Sigmoid colon (tissue), 7 donors: ENCODE results near the gene STK25. TPM values are rescaled to one million over a fixed set of nuclear protein-coding genes. Genes with fewer than 3 reads are reported as not detected.

Experiments used
- DNase-seq: peaks from one replicate; pipeline ENCODE4 v3.0.0-alpha.2; 2019
- H3K27ac ChIP-seq, 4 donors: fragments of 200-600 bp; sonication (generic); one replicate each; pipeline ENCODE4 v1.5.1; 2016 to 2019; ENCODE audit warnings: mild to moderate bottlenecking in 1 of 4
- H3K27me3 ChIP-seq, 3 donors: fragments of 200-600 bp; sonication (generic); one replicate each; pipeline ENCODE4 v1.5.1; 2019; ENCODE audit warnings: mild to moderate bottlenecking in 1 of 3
- H3K36me3 ChIP-seq, 4 donors: fragments of 200-600 bp; sonication (generic); one replicate each; pipeline ENCODE4 v1.5.1; 2016 to 2019
- H3K4me1 ChIP-seq, 4 donors: fragments of 200-600 bp; sonication (generic); one replicate each; pipeline ENCODE4 v1.5.1; 2017 to 2019
- H3K4me3 ChIP-seq, 4 donors: fragments of 200-600 bp; sonication (generic); one replicate each; pipeline ENCODE4 v1.5.1; 2017 to 2019; ENCODE audit warnings: mild to moderate bottlenecking in 2 of 4, moderate library complexity in 1 of 4
- H3K9me3 ChIP-seq, 4 donors: fragments of 200-600 bp in 3 of 4; sonication (generic) in 3 of 4; one replicate each; pipeline versions ENCODE4 v1.5.1 to v1.6.1; 2013 to 2019
- CTCF ChIP-seq, 4 experiments: fragments of 450-650 bp in 3 of 4; fragments of 200-600 bp in 1 of 4; IDR thresholded peaks; one replicate each; pipeline ENCODE4 v1.5.1; 2016 to 2019; ENCODE audit warnings: antibody characterized with exemption in 4 of 4, mild to moderate bottlenecking in 3 of 4, moderate library complexity in 2 of 4
- EP300 ChIP-seq, 4 donors: sonication (generic); formaldehyde crosslinking; IDR thresholded peaks; one replicate each; pipeline ENCODE4 v1.6.1; 2017; ENCODE audit warnings: antibody characterized with exemption in 4 of 4
- POLR2A ChIP-seq, 2 donors: fragments of 450-650 bp; IDR thresholded peaks; one replicate each; pipeline ENCODE4 v1.6.1; 2016; ENCODE audit warnings: antibody characterized with exemption in 2 of 2, mild to moderate bottlenecking in 2 of 2, moderate library complexity in 2 of 2
- POLR2AphosphoS5 ChIP-seq, 4 donors: sonication (generic); formaldehyde crosslinking; IDR thresholded peaks; one replicate each; pipeline ENCODE4 v1.6.1; 2017; ENCODE audit warnings: antibody characterized with exemption in 4 of 4
- WGBS, 2 donors: extraction: QIAGEN DNeasy Blood & Tissue Kit; methylation state at CpG; one replicate each; pipeline ENCODE4 v1.1.7; 2013; 5-methylcytosine and 5-hydroxymethylcytosine counted together
- intact Hi-C: fragments of 100-400 bp; cut with DNase I; formaldehyde crosslinking; loops from one replicate; pipeline ENCODE4 v1.15.1; 2023
- polyA plus RNA-seq, 3 donors: library from polyadenylated mRNA; stranded (reverse); fragments of 200-250 nt; gene quantifications; one replicate each; pipeline ENCODE4 v1.2.3, GENCODE V29; 2013
- total RNA-seq, 4 donors: library from RNA; depleted of rRNA; stranded (reverse); fragments of >200 nt; gene quantifications; one replicate each; pipeline ENCODE4 v1.1.0, GENCODE V29; 2016
- donor health status: healthy with polysubstance abuse.
- donor health status: Bipolar disorder and iron deficiency.
- donor health status: healthy.

STK25 gene
- total and polyA plus RNA-seq, 7 donors = 77.7 to 266 (median 135) TPM

- no peaks in the 10 kb centered on the region for H3K4me1 ChIP-seq
- H3K27ac ChIP-seq = no peak overlapping the region
- 90 to 91% methylated on average over 15 of the region's 15 CpGs for WGBS, 2 donors
- no peaks in the 10 kb centered on the region for H3K27me3 ChIP-seq
- intact Hi-C loops = no loop called here
- DNase-seq = no peak
- H3K36me3 ChIP-seq = peaks cover 0 to 55% (median 32%) of the 10 kb centered on the region in 4 donors
- no peak overlapping the region for H3K4me3 ChIP-seq
- no peaks in the 10 kb centered on the region for H3K9me3 ChIP-seq
- TF ChIP-seq CTCF (IDR thresholded peaks at IDR 0.05) = no peak
- TF ChIP-seq POLR2AphosphoS5 (IDR thresholded peaks at IDR 0.05) = no peak
- no peak for TF ChIP-seq EP300 (IDR thresholded peaks at IDR 0.05)
- no peak for TF ChIP-seq POLR2A (IDR thresholded peaks at IDR 0.05)
Observed at GRCh38 chr2:241491549-241492173, 16.7 kb downstream of the STK25 start.

GRCh38 chr2:241490825-241491506 lies 17.4 kb downstream of the STK25 start:
- H3K4me1 ChIP-seq = no peaks in the 10 kb centered on the region
- DNase-seq = no peak
- 75 to 82% methylated on average over 16 of the region's 16 CpGs for WGBS, 2 donors
- TF ChIP-seq CTCF (IDR thresholded peaks at IDR 0.05) (no peak), POLR2A (IDR thresholded peaks at IDR 0.05) (no peak), EP300 (IDR thresholded peaks at IDR 0.05) (no peak), POLR2AphosphoS5 (IDR thresholded peaks at IDR 0.05) (no peak)
- intact Hi-C loops = no loop called here
- no peaks in the 10 kb centered on the region for H3K27me3 ChIP-seq
- peaks cover 0 to 51% (median 27%) of the 10 kb centered on the region in 4 donors for H3K36me3 ChIP-seq
- H3K9me3 ChIP-seq = no peaks in the 10 kb centered on the region
- no peak overlapping the region for H3K4me3 ChIP-seq
- no peak overlapping the region for H3K27ac ChIP-seq

GRCh38 chr2:241489733-241490680 lies 18.4 kb downstream of the STK25 start:
- H3K36me3 ChIP-seq = peaks cover 0 to 41% (median 18%) of the 10 kb centered on the region in 4 donors
- intact Hi-C loops = no loop called here

GRCh38 chr2:241489088-241489487 lies 19.3 kb downstream of the STK25 start:
- no peaks in the 10 kb centered on the region for H3K27me3 ChIP-seq
- TF ChIP-seq POLR2AphosphoS5 (IDR thresholded peaks at IDR 0.05) (no peak), EP300 (IDR thresholded peaks at IDR 0.05) (no peak), POLR2A (IDR thresholded peaks at IDR 0.05) (no peak), CTCF (IDR thresholded peaks at IDR 0.05) (no peak)
- no peaks in the 10 kb centered on the region for H3K4me1 ChIP-seq
- peaks cover 0 to 32% (median 9%) of the 10 kb centered on the region in 4 donors for H3K36me3 ChIP-seq
- DNase-seq = no peak
- no peaks in the 10 kb centered on the region for H3K9me3 ChIP-seq
- no peak overlapping the region for H3K4me3 ChIP-seq
- 89 to 90% methylated on average over 3 of the region's 3 CpGs for WGBS, 2 donors
- H3K27ac ChIP-seq = no peak overlapping the region
- intact Hi-C loops = no loop called here

More at GRCh38 chr2:241489733-241490680, 18.4 kb downstream of the STK25 start:
- Histone ChIP-seq H3K9me3 (no peaks in the 10 kb centered on the region), H3K4me1 (no peaks in the 10 kb centered on the region), H3K27me3 (no peaks in the 10 kb centered on the region), H3K27ac (no peak overlapping the region), H3K4me3 (no peak overlapping the region)
- no peak for DNase-seq
- 44 to 76% methylated on average over 15 of the region's 15 CpGs for WGBS, 2 donors
- TF ChIP-seq EP300 (IDR thresholded peaks at IDR 0.05) (no peak), CTCF (IDR thresholded peaks at IDR 0.05) (no peak), POLR2AphosphoS5 (IDR thresholded peaks at IDR 0.05) (no peak), POLR2A (IDR thresholded peaks at IDR 0.05) (no peak)
